OCI-LY1 (cell line): ENCODE results near the gene AJUBA.
"Not testable (repeated sequence)": the region's sequence is repeated elsewhere in the genome, so short reads cannot be mapped to it uniquely, and the experiment has no call there.

Source experiments
- H2AFZ ChIP-seq: fragments of 200-600 bp; sonication (generic), shearing (Covaris generic); 2 replicates; pipeline ENCODE4 v1.6.0; 2014; ENCODE audit warnings: antibody characterized with exemption, mild to moderate bottlenecking, low read length
- H3F3A ChIP-seq: fragments of 200-600 bp; sonication (generic), shearing (Covaris generic); 2 replicates; pipeline ENCODE4 v1.6.0; 2014; ENCODE audit warnings: mild to moderate bottlenecking, antibody characterized with exemption, low read length, moderate library complexity; ENCODE audit not compliant: insufficient read depth
- H3K27ac ChIP-seq: fragments of 200-600 bp; sonication (generic); 2 replicates; pipeline ENCODE4 v1.5.1; 2014; ENCODE audit warnings: low read length, mixed run types, mild to moderate bottlenecking, low read depth; ENCODE audit not compliant: poor library complexity, severe bottlenecking
- H3K27me3 ChIP-seq: fragments of 200-600 bp; sonication (generic); 2 replicates; pipeline ENCODE4 v1.6.0; 2014; ENCODE audit warnings: antibody characterized with exemption, mild to moderate bottlenecking, low read length, moderate library complexity; ENCODE audit not compliant: insufficient read depth
- H3K36me3 ChIP-seq: fragments of 200-600 bp; sonication (generic); 2 replicates; pipeline ENCODE4 v1.6.1; 2014; ENCODE audit warnings: mild to moderate bottlenecking, antibody characterized with exemption, low read length, moderate library complexity, mixed read lengths; ENCODE audit not compliant: insufficient read depth
- H3K4me1 ChIP-seq: fragments of 200-600 bp; sonication (generic); 2 replicates; pipeline ENCODE4 v1.5.1; 2014; ENCODE audit warnings: mild to moderate bottlenecking, low read length, moderate library complexity; ENCODE audit not compliant: insufficient read depth, severe bottlenecking
- H3K4me2 ChIP-seq: fragments of 200-600 bp; sonication (generic), shearing (Covaris generic); 2 replicates; pipeline ENCODE4 v1.6.1; 2014; ENCODE audit warnings: low read length
- H3K4me3 ChIP-seq: fragments of 200-600 bp; sonication (generic); 2 replicates; pipeline ENCODE4 v1.5.1; 2014; ENCODE audit warnings: low read length, low read depth, mild to moderate bottlenecking, mixed read lengths; ENCODE audit not compliant: poor library complexity, severe bottlenecking
- H3K79me2 ChIP-seq: fragments of 200-600 bp; shearing (Covaris generic); 2 replicates; pipeline ENCODE4 v1.6.1; 2016; ENCODE audit warnings: mixed run types, low read length, mixed read lengths; ENCODE audit not compliant: insufficient read depth
- H3K9ac ChIP-seq: fragments of 200-600 bp; sonication (generic), shearing (Covaris generic); 2 replicates; pipeline ENCODE4 v1.6.1; 2014; ENCODE audit warnings: mild to moderate bottlenecking, low read length, mixed read lengths
- H3K9me2 ChIP-seq: fragments of 200-600 bp; sonication (generic), shearing (Covaris generic); 2 replicates; pipeline ENCODE4 v1.6.1; 2014; ENCODE audit warnings: low read depth, mild to moderate bottlenecking, low read length, mixed read lengths
- H3K9me3 ChIP-seq: fragments of 200-600 bp; shearing (Covaris generic); 2 replicates; pipeline ENCODE4 v1.6.1; 2014; ENCODE audit warnings: low read length, mixed read lengths
- H4K20me1 ChIP-seq: fragments of 200-600 bp; sonication (generic), shearing (Covaris generic); 2 replicates; pipeline ENCODE4 v1.6.0; 2016; ENCODE audit warnings: mild to moderate bottlenecking, low read length; ENCODE audit not compliant: insufficient read depth
- EZH2 ChIP-seq: fragments of 200-600 bp; sonication (generic), shearing (Covaris generic); IDR thresholded peaks from 2 replicates; pipeline ENCODE4 v1.8.0; 2017; ENCODE audit warnings: borderline replicate concordance, mixed run types, mild to moderate bottlenecking, antibody characterized with exemption, low read length, moderate library complexity, mixed read lengths
- TF ChIP-seq, protein P1 (sequence below): fragments of 200-600 bp; sonication (generic), shearing (Covaris generic); IDR thresholded peaks from 2 replicates; pipeline ENCODE4 v1.5.1; 2017; ENCODE audit warnings: mild to moderate bottlenecking, antibody characterized with exemption, low read length, moderate library complexity, mixed read lengths

Gene AJUBA

GRCh38 chr14:22962061-22962676, 20.2 kb downstream of the AJUBA start:
- Histone ChIP-seq H3K4me3 (no peak overlapping the region), H3K4me2 (no peak overlapping the region), H3K9me2 (no peaks in the 10 kb centered on the region), H3K79me2 (no peaks in the 10 kb centered on the region), H3K9ac (no peak overlapping the region), H3K4me1 (no peaks in the 10 kb centered on the region), H2AFZ (no peak overlapping the region), H3K27me3 (no peaks in the 10 kb centered on the region), H4K20me1 (no peaks in the 10 kb centered on the region), H3F3A (no peaks in the 10 kb centered on the region), H3K36me3 (no peaks in the 10 kb centered on the region; the same call in 1 of the 2 replicates), H3K27ac (no peak overlapping the region), H3K9me3 (no peaks in the 10 kb centered on the region)
- TF ChIP-seq, protein P1, sequence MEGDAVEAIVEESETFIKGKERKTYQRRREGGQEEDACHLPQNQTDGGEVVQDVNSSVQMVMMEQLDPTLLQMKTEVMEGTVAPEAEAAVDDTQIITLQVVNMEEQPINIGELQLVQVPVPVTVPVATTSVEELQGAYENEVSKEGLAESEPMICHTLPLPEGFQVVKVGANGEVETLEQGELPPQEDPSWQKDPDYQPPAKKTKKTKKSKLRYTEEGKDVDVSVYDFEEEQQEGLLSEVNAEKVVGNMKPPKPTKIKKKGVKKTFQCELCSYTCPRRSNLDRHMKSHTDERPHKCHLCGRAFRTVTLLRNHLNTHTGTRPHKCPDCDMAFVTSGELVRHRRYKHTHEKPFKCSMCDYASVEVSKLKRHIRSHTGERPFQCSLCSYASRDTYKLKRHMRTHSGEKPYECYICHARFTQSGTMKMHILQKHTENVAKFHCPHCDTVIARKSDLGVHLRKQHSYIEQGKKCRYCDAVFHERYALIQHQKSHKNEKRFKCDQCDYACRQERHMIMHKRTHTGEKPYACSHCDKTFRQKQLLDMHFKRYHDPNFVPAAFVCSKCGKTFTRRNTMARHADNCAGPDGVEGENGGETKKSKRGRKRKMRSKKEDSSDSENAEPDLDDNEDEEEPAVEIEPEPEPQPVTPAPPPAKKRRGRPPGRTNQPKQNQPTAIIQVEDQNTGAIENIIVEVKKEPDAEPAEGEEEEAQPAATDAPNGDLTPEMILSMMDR: no peak
- no peak for TF ChIP-seq EZH2

DNA sequence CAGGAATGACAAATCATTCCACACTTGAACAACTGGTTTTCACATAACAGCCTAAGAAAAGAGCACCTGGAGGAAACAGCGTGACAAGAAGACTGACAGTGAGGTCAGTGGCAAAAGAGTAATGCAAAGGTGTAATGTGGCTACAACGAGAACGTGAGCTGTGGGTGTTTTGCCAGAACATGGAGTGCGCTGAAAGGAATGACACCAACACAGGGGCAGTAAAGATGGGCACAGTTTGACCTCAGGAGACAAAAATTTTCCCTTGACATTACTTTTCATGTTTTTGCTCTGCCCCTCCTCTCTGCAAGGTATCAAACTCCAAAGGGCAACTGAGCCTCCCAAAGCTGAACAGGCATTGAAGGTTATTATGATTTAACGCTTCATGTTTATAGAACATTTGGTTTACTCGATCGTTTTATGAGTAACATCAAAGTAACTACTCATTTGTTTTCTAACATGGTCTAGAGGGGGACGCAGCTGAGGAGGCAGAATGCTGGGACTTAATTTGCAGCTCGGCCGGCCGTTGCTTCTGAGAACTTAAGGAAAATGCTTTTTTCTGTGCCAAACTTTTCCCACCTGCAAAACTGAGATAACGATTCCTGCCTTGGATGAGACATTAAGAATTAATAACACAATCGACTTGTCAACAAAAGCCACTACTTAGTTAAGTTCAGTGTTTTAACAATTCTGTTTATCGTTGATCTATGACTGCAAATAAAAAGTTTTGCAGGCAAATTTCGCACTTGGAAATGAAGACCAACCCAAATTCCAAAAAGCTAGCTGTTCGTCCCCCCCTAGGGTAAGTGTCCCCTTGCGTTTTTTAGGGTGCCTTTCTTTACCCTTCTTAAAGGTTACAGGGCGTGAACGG, 26.4 kb downstream of the AJUBA start:
- TF ChIP-seq, protein P1: no peak
- no peak for TF ChIP-seq EZH2
- H3K9me2 ChIP-seq: no peaks in the 10 kb centered on the region
- H3K79me2 ChIP-seq: no peaks in the 10 kb centered on the region
- H3K9me3 ChIP-seq: no peaks in the 10 kb centered on the region
- H3K4me3 ChIP-seq: peak overlapping the region; percentile 75
- no peaks in the 10 kb centered on the region for H3K27me3 ChIP-seq
- H3K27ac ChIP-seq: peak overlapping the region; percentile 67
- peaks cover 22% of the 10 kb centered on the region; the same call in 1 of the 2 replicates for H3K36me3 ChIP-seq
- H2AFZ ChIP-seq: no peak overlapping the region
- H4K20me1 ChIP-seq: no peaks in the 10 kb centered on the region
- 0 out of 2 replicates have a peak, but pooled peaks cover 4% of the 10 kb centered on the region for H3F3A ChIP-seq
- H3K9ac ChIP-seq: peak overlapping the region; percentile 87
- H3K4me1 ChIP-seq: peaks cover 12% of the 10 kb centered on the region
- H3K4me2 ChIP-seq: peak overlapping the region; percentile 87

- Histone ChIP-seq H3K79me2 (no peaks in the 10 kb centered on the region), H3K4me3 (no peak overlapping the region), H4K20me1 (no peaks in the 10 kb centered on the region), H3K27me3 (no peaks in the 10 kb centered on the region), H3K36me3 (peaks cover 38% of the 10 kb centered on the region), H2AFZ (no peak overlapping the region), H3K9ac (no peak overlapping the region), H3K9me2 (no peaks in the 10 kb centered on the region), H3K9me3 (no peaks in the 10 kb centered on the region), H3K27ac (no peak overlapping the region), H3K4me2 (no peak overlapping the region), H3K4me1 (peaks cover 12% of the 10 kb centered on the region), H3F3A (0 out of 2 replicates have a peak, but pooled peaks cover 4% of the 10 kb centered on the region)
- TF ChIP-seq, protein P1: no peak
- no peak for TF ChIP-seq EZH2
Observed at GRCh38 chr14:22952418-22952817, 29.9 kb downstream of the AJUBA start.

DNA sequence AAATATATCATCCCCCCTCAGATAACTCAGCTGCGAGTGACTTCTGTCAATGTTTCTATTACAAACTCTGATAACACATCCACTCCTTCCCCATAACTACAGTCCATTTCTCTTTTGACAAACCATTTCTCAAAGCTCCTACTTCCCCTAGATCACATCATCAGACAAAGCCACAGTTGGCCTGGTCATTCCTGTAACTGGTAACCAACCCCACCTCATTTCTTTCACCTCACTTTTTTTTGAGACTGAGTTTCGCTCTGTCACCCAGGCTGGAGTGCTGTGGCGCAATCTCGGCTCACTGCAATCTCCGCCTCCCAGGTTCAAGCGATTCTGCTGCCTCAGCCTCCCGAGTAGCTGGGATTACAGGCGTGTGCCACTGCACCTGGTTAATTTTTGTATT, 30.6 kb downstream of the AJUBA start:
- H2AFZ ChIP-seq, H3K27ac ChIP-seq, H3K4me2 ChIP-seq, H3K9me3 ChIP-seq, H3K9me2 ChIP-seq, H4K20me1 ChIP-seq, H3K79me2 ChIP-seq, H3F3A ChIP-seq, H3K27me3 ChIP-seq, H3K4me3 ChIP-seq, H3K9ac ChIP-seq: not testable (repeated sequence)
- peaks cover 12% of the 10 kb centered on the region for H3K4me1 ChIP-seq
- H3K36me3 ChIP-seq: peaks cover 44% of the 10 kb centered on the region
